GM12892 (cell line): ENCODE results near the gene COL4A6.

Experiments used
- POLR2A ChIP-seq: IDR thresholded peaks from 2 replicates; pipeline ENCODE4 v1.6.1; 2011; ENCODE audit warnings: low read depth, low read length, control low read depth
- POLR2AphosphoS5 ChIP-seq: IDR thresholded peaks from 2 replicates; pipeline ENCODE4 v1.6.1; 2011; ENCODE audit warnings: low read depth, low read length, control low read depth

- TF ChIP-seq POLR2AphosphoS5 (no peak), POLR2A (no peak)
Observed at GRCh38 chrX:108178143-108178498, 260.1 kb downstream of the COL4A6 start.
